HEK293T (cell line): ENCODE results near the gene NOVA2.

ENCODE experiments used
- LEF1 ChIP-seq: fragments of 450-650 bp; IDR thresholded peaks from 2 replicates; pipeline ENCODE4 v1.6.1; 2017; ENCODE audit warnings: mild to moderate bottlenecking, borderline replicate concordance
- TARDBP ChIP-seq: fragments of 450-650 bp; IDR thresholded peaks from 2 replicates; pipeline ENCODE4 v1.6.1; 2016
- ZNF384 ChIP-seq: fragments of 450-650 bp; IDR thresholded peaks from 2 replicates; pipeline ENCODE4 v1.6.1; 2016

DNA sequence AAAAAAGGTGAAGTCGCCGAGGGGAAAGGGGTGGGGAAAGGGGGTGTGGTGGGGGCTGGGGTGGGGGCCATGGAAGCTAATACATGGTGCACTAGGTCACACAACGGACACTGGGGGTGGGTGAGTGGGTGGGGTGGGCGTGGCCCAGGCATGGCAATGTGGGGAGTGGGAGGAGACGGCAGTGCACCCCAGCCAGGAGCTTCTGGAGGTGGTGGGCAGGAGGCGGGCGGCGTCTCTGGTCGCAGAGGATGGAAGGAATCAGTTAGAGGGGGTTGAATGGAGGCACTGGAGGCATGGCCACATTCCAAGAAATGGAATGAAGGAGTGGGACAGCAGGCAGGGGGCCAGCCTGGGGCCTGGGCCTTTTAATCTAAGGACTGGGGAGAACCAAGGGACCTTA lies 39.9 kb downstream of the NOVA2 start:
- TF ChIP-seq TARDBP (no peak), ZNF384 (no peak), LEF1 (no peak)
